Measurements from ENCODE around the gene EVX1. TPM values are rescaled to one million over a fixed set of nuclear protein-coding genes. Genes with fewer than 3 reads are reported as not detected.

Gene EVX1
- total and polyA plus RNA-seq, 2 experiments from 2014 or later = 0.95 to 1.1 TPM

- no peaks in the 10 kb centered on the region for H3K9me3 ChIP-seq (ENCODE audit: low read depth)
- no peak for DNase-seq (ENCODE audit: low spot score)
- H2AFZ ChIP-seq = peak overlapping the region; percentile 38
- peak overlapping the region; percentile 90 for H3K4me2 ChIP-seq
- peak overlapping the region; percentile 82 for H3K27ac ChIP-seq
- H3K4me3 ChIP-seq = peak overlapping the region; percentile 18
- no peaks in the 10 kb centered on the region for H3K36me3 ChIP-seq (replicated peaks; ENCODE audit: insufficient read depth, low read depth)
- no peaks in the 10 kb centered on the region for H3K9me2 ChIP-seq (replicated peaks; ENCODE audit: insufficient read depth)
- WGBS (ENCODE audit: low lambda C conversion rate, missing lambda C conversion rate) = 10% methylated on average over 52 of the region's 52 CpGs
- H4K20me1 ChIP-seq (ENCODE audit: insufficient read depth, poor library complexity, severe bottlenecking) = no peaks in the 10 kb centered on the region
- peaks cover 80% of the 10 kb centered on the region for H3K27me3 ChIP-seq
- H3K79me2 ChIP-seq = peaks cover 67% of the 10 kb centered on the region
- TF ChIP-seq EZH2 (IDR thresholded peaks at IDR 0.05; ENCODE audit: borderline replicate concordance) = peak; percentile 74
- TF ChIP-seq CTCF (IDR thresholded peaks at IDR 0.05; ENCODE audit: poor library complexity) = no peak
- peaks cover 4% of the 10 kb centered on the region for H3K4me1 ChIP-seq (ENCODE audit: insufficient read depth)
Measured at GRCh38 chr7:27205325-27206280, 37.0 kb upstream of the EVX1 start.

DNA sequence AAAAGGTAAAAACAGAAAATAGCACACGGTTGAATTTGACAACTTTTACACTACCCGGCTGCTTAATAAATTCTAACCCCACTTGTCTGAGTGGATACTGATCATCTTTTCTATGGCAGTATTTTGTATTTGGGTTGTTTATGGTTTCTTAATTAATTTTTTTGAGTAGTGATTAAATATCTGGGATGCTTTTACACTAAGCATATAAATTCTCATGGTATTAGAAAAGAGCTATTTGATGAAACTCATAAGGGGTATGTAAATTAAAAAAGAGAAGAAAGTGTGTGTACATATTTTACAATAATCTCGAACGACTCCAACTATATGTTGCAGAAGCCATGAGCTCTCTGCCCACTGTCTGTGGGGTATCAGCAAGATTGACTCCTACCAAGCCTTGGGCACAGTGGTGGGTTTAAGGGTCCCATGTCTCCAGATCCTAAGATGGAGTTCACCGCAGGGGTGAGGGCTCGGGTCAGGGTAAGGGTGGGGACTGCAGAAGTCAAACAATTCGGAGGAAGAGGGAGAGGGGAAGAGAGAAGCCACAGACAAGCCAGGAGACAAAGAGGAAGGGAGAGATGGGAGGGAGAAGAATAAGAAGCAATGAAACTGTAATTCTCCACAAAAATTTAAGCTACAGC is 35.1 kb upstream of the EVX1 start:
- Histone ChIP-seq H2AFZ (no peak overlapping the region), H4K20me1 (ENCODE audit: insufficient read depth, poor library complexity, severe bottlenecking) (no peaks in the 10 kb centered on the region), H3K79me2 (peaks cover 51% of the 10 kb centered on the region), H3K36me3 (replicated peaks; ENCODE audit: insufficient read depth, low read depth) (no peaks in the 10 kb centered on the region), H3K27me3 (peaks cover 78% of the 10 kb centered on the region), H3K9me3 (ENCODE audit: low read depth) (no peaks in the 10 kb centered on the region), H3K9me2 (replicated peaks; ENCODE audit: insufficient read depth) (no peaks in the 10 kb centered on the region), H3K27ac (peak overlapping the region; percentile 40), H3K4me3 (no peak overlapping the region), H3K4me2 (peak overlapping the region; percentile 90), H3K4me1 (ENCODE audit: insufficient read depth) (peaks cover 21% of the 10 kb centered on the region)
- WGBS (ENCODE audit: low lambda C conversion rate, missing lambda C conversion rate) = 46% methylated on average over 7 of the region's 7 CpGs
- DNase-seq (ENCODE audit: low spot score) = no peak
- TF ChIP-seq CTCF (IDR thresholded peaks at IDR 0.05; ENCODE audit: poor library complexity) (no peak), EZH2phosphoT487 (IDR thresholded peaks at IDR 0.05; ENCODE audit: low read depth, severe bottlenecking, unreplicated experiment) (no peak), EZH2 (IDR thresholded peaks at IDR 0.05; ENCODE audit: borderline replicate concordance) (no peak)

DNA sequence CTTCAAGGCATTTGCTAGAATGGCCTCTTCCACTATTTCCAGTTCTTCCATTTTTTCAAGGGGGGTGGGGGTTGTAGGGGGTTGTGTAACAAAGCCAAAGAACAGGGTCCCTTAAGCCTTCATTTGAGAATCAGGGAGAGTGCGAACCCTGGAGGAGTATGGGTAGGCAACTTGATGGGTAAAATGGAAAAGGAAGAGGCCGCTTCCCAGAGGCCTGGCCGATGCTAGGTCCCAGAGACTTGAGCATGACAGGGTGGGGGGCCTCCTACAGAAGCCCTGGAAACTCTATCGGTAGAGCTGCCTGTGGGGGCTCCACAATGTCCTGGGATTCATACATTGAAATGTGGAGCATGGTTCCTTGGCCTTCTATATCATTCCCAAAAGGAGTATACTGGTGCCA is 33.6 kb upstream of the EVX1 start:
- DNase-seq (ENCODE audit: low spot score) = no peak
- peaks cover 80% of the 10 kb centered on the region for H3K27me3 ChIP-seq
- no peaks in the 10 kb centered on the region for H3K9me2 ChIP-seq (replicated peaks; ENCODE audit: insufficient read depth)

More for the DNA sequence above, 33.6 kb upstream of the EVX1 start:
- H4K20me1 ChIP-seq (ENCODE audit: insufficient read depth, poor library complexity, severe bottlenecking) = no peaks in the 10 kb centered on the region
- no peak for TF ChIP-seq CTCF (IDR thresholded peaks at IDR 0.05; ENCODE audit: poor library complexity)
- no peaks in the 10 kb centered on the region for H3K9me3 ChIP-seq (ENCODE audit: low read depth)
- no peak overlapping the region for H3K4me2 ChIP-seq
- peaks cover 27% of the 10 kb centered on the region for H3K4me1 ChIP-seq (ENCODE audit: insufficient read depth)
- no peaks in the 10 kb centered on the region for H3K36me3 ChIP-seq (replicated peaks; ENCODE audit: insufficient read depth, low read depth)
- H2AFZ ChIP-seq = no peak overlapping the region
- H3K79me2 ChIP-seq = peaks cover 40% of the 10 kb centered on the region
- 86% methylated on average over 4 of the region's 4 CpGs for WGBS (ENCODE audit: low lambda C conversion rate, missing lambda C conversion rate)
- no peak overlapping the region for H3K4me3 ChIP-seq
- H3K27ac ChIP-seq = no peak overlapping the region
